Stimulated activated CD8-positive, alpha-beta memory T cell treated with anti-CD3 and anti-CD28 coated beads, Interleukin-7, amount 100 ng/mL, for 48 hours (primary cell): ENCODE results near the gene PIK3R2.
A peak's percentile ranks its signal among the peaks of the same experiment; 100 is the strongest.

ENCODE experiments used
- DNase-seq, 2 donors: peaks; one replicate each; pipeline ENCODE4 v3.0.0-alpha.2; 2020; ENCODE audit warnings: low read depth in 1 of 2; ENCODE audit errors: extremely low read depth in 1 of 2

The PIK3R2 gene

DNA sequence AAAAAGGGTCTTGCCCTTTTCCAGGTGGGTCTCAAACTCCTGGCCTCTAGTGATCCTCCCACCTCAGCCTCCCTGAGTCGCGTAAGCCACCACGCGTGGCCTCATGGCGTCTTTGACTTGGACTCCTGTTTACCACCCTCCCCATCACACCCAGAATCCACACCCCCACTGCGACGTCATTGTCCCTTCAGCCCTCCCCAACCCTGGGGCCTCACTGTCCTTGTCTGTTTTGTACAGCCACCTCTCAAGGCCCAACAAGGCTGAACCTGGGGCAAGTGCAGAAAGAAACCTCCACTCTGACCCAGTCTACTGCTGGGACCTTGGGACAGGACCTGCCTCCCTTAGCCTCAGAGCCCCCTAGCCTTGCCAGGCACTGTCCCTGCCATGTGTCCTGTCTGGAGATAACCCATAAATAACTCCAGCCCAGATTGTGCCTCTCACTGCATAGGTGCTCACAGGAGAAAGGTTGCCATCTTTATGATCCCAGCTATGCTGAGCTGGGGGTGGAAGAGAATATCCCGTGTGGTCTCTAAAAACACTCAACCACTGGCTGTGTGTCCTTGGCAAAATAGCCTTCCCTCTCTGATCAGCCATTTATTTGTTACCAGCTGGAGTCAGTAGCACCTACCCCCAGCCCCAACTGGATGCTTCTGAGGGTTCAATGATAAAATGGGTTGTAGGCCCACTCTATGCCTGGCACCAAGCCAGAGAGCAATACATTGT lies 18.8 kb downstream of the PIK3R2 start:
- no peak for DNase-seq

GRCh38 chr19:18172331-18173053 lies 19.5 kb downstream of the PIK3R2 start:
- no peak for DNase-seq

DNA sequence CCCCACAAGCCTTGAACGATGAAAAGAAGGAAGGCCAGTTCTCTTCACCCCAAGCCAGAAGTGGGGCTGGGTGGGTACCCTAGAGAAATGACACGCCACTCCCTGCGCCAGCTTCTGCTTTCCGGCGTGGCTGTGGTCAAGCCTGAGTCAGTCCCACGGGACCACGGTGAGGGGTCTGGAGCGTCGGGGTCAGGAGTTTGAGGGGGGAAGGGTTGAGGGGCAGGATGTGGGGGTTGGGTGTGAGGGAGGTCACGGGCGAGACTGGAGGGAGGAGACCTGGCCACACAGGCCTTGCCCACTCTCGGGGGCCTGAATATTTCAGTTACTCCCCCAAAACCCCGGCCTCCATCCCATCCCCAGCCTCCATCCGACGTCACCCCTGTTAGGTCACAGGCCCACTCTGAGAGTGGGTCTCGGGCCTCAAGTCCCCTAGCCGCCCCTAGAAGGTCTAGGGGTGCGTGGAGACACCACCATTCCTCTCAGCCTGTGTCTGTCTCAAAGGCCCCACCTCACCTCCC lies 20.1 kb downstream of the PIK3R2 start:
- DNase-seq, result no peak

- DNase-seq, result peak in 1 of 2 donors; percentile 50
Observed at GRCh38 chr19:18173572-18174288, 20.8 kb downstream of the PIK3R2 start, which contains the start of gene IFI30. TSS of gene IFI30 (plus strand) at chr19:18173813. CDS start at chr19:18173842, 29 bp downstream.

GRCh38 chr19:18174983-18175382 lies 22.0 kb downstream of the PIK3R2 start:
- no peak for DNase-seq

DNA sequence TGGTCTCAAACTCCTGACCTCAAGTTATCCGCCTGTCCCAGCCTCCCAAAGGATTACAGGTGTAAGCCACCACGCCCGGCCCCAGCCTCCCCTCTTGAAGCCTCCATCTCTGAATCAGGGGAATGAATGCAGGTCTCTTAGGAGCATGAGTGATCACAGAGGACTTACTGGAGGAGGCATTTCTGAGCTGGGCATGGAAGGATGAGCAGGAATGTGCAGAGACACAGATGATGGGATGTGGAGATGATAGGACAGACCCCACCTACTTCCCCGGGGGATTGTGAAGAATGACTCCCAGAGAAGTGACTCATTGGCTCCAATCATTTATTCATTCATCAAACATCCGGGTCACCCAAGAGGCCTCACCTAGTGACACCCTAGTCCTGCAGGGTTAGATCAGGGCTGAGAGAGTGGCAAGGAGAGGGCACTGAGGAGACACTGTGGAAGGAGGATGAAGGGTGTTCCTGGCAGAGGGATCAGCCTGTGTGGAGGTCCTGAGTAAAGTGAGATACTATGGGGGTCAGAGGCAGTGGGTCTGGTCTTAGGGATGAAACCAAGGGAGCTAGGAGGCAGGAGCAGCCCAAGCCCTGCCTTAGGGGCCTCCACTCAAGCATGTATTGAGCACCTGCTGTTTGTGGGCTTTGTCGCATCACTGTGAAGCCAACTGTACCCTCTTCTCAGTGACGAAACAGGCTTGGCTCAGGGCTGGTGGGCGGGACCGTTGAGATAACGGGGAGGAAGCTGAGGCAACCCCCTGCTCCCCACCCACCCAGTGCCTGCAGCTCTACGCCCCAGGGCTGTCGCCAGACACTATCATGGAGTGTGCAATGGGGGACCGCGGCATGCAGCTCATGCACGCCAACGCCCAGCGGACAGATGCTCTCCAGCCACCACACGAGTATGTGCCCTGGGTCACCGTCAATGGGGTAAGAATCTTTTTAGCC lies 23.7 kb downstream of the PIK3R2 start:
- DNase-seq, result no peak

GRCh38 chr19:18179957-18180356 lies 27.0 kb downstream of the PIK3R2 start:
- no peak for DNase-seq

- DNase-seq, result no peak
Observed at GRCh38 chr19:18183529-18183928, 30.6 kb downstream of the PIK3R2 start.

DNA sequence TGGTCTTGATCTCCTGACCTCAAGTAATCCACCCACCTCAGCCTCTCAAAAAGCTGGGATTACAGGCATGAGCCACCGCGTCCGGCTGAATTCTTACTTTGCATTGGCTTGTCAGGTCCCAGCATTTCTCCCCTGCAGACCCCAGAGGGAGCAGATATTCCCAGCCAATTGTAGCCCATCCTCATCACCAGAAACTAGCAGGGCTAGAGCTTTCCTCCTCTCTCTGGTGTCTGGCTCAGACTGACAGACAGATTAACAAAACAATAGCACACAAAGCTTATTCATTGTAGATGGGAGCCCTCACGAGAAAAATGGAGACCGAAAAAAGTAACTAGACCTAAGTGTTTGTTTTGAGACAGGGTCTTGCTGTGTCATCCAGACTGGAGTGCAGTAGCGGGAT lies 32.6 kb downstream of the PIK3R2 start:
- no peak for DNase-seq

DNA sequence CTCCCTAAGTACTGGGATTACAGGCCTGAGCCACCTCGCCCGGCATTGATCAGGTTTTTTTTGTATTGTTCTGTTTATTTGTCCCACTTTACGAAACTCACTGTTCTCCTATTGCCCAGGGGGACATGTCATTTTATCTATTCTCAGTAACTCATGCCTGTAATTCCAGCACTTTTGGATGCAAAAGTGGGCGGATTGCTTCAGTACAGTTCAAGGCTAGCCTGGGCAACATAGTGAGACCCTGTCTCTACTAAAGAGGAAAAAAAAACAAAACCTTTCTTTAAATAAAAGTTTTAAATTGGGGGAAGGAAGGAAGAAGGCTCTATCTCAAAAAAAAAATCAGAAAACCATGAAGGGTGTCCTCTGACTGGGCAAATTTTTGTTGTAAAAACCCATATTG lies 37.3 kb downstream of the PIK3R2 start:
- no peak for DNase-seq

- DNase-seq, result no peak
Observed at GRCh38 chr19:18191640-18192062, 38.7 kb downstream of the PIK3R2 start.

DNA sequence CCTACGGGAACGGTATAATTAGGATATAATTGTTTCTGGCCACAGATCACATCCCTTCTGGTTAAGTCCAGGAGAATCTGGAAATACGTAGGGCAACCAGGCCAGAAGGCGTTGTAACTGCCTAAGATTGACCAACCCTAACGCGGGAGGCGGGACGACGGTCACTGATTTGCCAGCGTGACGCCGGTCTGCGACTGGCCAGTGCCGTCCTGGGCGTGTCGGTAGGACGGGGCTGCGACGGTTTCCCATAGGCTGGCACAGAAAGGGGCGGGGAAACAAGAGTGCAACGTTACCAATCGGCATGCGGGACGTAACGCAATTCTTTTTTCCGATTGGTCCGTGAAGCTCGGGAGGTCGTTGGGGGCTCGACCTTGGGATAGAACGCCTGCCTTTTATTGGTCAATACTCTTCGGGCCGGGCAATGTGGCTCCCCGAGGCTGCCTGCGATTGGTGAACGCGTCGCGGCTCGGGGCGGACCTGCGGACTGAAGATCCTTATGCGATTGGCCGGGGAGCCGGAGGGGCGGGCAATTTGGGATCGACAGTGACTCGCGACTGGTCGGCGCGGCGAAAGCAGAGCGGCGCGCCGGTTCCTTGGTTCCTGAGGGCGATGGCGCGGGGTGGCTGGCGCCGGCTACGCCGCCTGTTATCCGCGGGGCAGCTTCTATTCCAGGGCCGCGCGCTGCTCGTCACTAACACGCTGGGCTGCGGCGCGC lies 39.9 kb downstream of the PIK3R2 start, which contains the start of gene MPV17L2:
Gene MPV17L2, plus strand, starts transcription at position 546 of the 715 bp plus-strand sequence. Its CDS starts 64 bp downstream, at position 610.
- DNase-seq, result peak; percentile 97 to 99

GRCh38 chr19:18193388-18194180 lies 40.6 kb downstream of the PIK3R2 start:
- DNase-seq, result no peak

GRCh38 chr19:18194181-18194530 lies 41.2 kb downstream of the PIK3R2 start:
- DNase-seq, result no peak

- no peak for DNase-seq
Observed at GRCh38 chr19:18194554-18195238, 41.7 kb downstream of the PIK3R2 start.

GRCh38 chr19:18196511-18196845 lies 43.5 kb downstream of the PIK3R2 start:
- DNase-seq, result no peak

GRCh38 chr19:18197306-18197705 lies 44.3 kb downstream of the PIK3R2 start:
- no peak for DNase-seq

- no peak for DNase-seq
Observed at GRCh38 chr19:18197941-18198340, 45.0 kb downstream of the PIK3R2 start.
